ENCODE measurements around the gene OR10T2. TPM values are rescaled to one million over a fixed set of nuclear protein-coding genes. Genes with fewer than 3 reads are reported as not detected.

Gene OR10T2
- total RNA-seq, 1 experiment from 2014 or later: not detected

GRCh38 chr1:158426137-158426536 lies 26.9 kb upstream of the OR10T2 start, which contains the start of gene OR10K2:
Gene OR10K2, minus strand, starts transcription at chr1:158426237. Its CDS starts 5,371 bp downstream, at chr1:158420866.
- H3K4me1 Mint-ChIP-seq (ENCODE audit: low read depth, unreplicated experiment): no peaks in the 10 kb centered on the region
- CTCF ChIA-PET: no interaction called here
- intact Hi-C loops (cut with micrococcal nuclease; ENCODE audit: unreplicated experiment): no loop called here
- H3K4me3 Mint-ChIP-seq (ENCODE audit: low read depth, unreplicated experiment): no peak within 1 kb of the TSS
- H3K36me3 Mint-ChIP-seq (ENCODE audit: insufficient read depth, unreplicated experiment): no peaks in the 10 kb centered on the region
- H3K9me3 Mint-ChIP-seq (ENCODE audit: low read depth, unreplicated experiment): peaks cover 3% of the 10 kb centered on the region
- DNase-seq: no peak
- peaks cover 4% of the 10 kb centered on the region for H3K27me3 Mint-ChIP-seq (ENCODE audit: unreplicated experiment)
- TF ChIP-seq CTCF (IDR thresholded peaks at IDR 0.05; ENCODE audit: unreplicated experiment): no peak
- no TSS peak for BruUV-seq (replicated peaks)
- no peak within 1 kb of the TSS for H3K27ac Mint-ChIP-seq (ENCODE audit: unreplicated experiment)

GRCh38 chr1:158425027-158425426 lies 25.8 kb upstream of the OR10T2 start:
- no peak for TF ChIP-seq CTCF (IDR thresholded peaks at IDR 0.05; ENCODE audit: unreplicated experiment)
- no peak overlapping the region for H3K4me3 Mint-ChIP-seq (ENCODE audit: low read depth, unreplicated experiment)
- peaks cover 14% of the 10 kb centered on the region for H3K27me3 Mint-ChIP-seq (ENCODE audit: unreplicated experiment)
- no peaks in the 10 kb centered on the region for H3K4me1 Mint-ChIP-seq (ENCODE audit: low read depth, unreplicated experiment)
- intact Hi-C loops (cut with micrococcal nuclease; ENCODE audit: unreplicated experiment): no loop called here
- no TSS peak for BruUV-seq (replicated peaks)
- no peaks in the 10 kb centered on the region for H3K36me3 Mint-ChIP-seq (ENCODE audit: insufficient read depth, unreplicated experiment)
- H3K27ac Mint-ChIP-seq (ENCODE audit: unreplicated experiment): no peak overlapping the region
- DNase-seq: no peak
- CTCF ChIA-PET: no interaction called here
- H3K9me3 Mint-ChIP-seq (ENCODE audit: low read depth, unreplicated experiment): peaks cover 3% of the 10 kb centered on the region

- H3K27me3 Mint-ChIP-seq (ENCODE audit: unreplicated experiment): peaks cover 20% of the 10 kb centered on the region
- H3K36me3 Mint-ChIP-seq (ENCODE audit: insufficient read depth, unreplicated experiment): no peaks in the 10 kb centered on the region
- H3K4me3 Mint-ChIP-seq (ENCODE audit: low read depth, unreplicated experiment): no peak overlapping the region
- no TSS peak for BruUV-seq (replicated peaks)
- no peaks in the 10 kb centered on the region for H3K9me3 Mint-ChIP-seq (ENCODE audit: low read depth, unreplicated experiment)
- H3K4me1 Mint-ChIP-seq (ENCODE audit: low read depth, unreplicated experiment): no peaks in the 10 kb centered on the region
- TF ChIP-seq CTCF (IDR thresholded peaks at IDR 0.05; ENCODE audit: unreplicated experiment): no peak
- DNase-seq: no peak
- CTCF ChIA-PET: no interaction called here
- intact Hi-C loops (cut with micrococcal nuclease; ENCODE audit: unreplicated experiment): no loop called here
- no peak overlapping the region for H3K27ac Mint-ChIP-seq (ENCODE audit: unreplicated experiment)
Observed at GRCh38 chr1:158422212-158422611, 22.9 kb upstream of the OR10T2 start.

GRCh38 chr1:158417586-158417985 lies 18.3 kb upstream of the OR10T2 start:
- Mint-ChIP-seq H3K4me1 (ENCODE audit: low read depth, unreplicated experiment) (no peaks in the 10 kb centered on the region), H3K36me3 (ENCODE audit: insufficient read depth, unreplicated experiment) (no peaks in the 10 kb centered on the region), H3K27ac (ENCODE audit: unreplicated experiment) (no peak overlapping the region), H3K27me3 (ENCODE audit: unreplicated experiment) (peaks cover 20% of the 10 kb centered on the region), H3K9me3 (ENCODE audit: low read depth, unreplicated experiment) (no peaks in the 10 kb centered on the region), H3K4me3 (ENCODE audit: low read depth, unreplicated experiment) (no peak overlapping the region)
- BruUV-seq (replicated peaks): no TSS peak
- CTCF ChIA-PET: no interaction called here
- no peak for DNase-seq
- intact Hi-C loops (cut with micrococcal nuclease; ENCODE audit: unreplicated experiment): no loop called here
- no peak for TF ChIP-seq CTCF (IDR thresholded peaks at IDR 0.05; ENCODE audit: unreplicated experiment)

Data from Calu3 (cell line).